Stimulated activated CD4-positive, alpha-beta T cell treated with anti-CD3 and anti-CD28 coated beads, TNF-alpha, amount 100 ng/mL, for 4 hours (primary cell): ENCODE measurements around the gene TMEM256.

Experiments
- DNase-seq, 3 experiments: peaks; one replicate each; pipeline ENCODE4 v3.0.0-alpha.2; 2020; ENCODE audit warnings: low read depth in 3 of 3

The TMEM256 gene

DNA sequence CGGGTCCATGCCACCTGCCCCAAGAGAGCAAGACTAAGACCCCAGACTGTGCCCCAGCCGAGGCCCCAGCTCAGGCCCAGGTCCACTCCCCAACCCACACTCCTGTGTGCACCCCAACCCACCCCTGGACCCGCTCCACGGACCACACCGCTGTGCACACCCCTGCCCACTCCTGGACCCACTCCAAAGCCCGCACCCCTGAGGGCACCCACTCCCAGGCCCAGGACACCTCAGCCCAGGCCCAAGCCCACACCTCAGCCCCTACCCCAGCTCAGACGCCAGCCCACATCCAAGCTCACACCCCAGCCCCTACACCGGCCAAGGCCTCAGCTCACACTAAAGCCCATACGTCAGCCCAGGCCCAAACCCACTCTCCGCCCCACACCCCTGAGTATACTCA is 25.8 kb upstream of the TMEM256 start:
- DNase-seq, result no peak

DNA sequence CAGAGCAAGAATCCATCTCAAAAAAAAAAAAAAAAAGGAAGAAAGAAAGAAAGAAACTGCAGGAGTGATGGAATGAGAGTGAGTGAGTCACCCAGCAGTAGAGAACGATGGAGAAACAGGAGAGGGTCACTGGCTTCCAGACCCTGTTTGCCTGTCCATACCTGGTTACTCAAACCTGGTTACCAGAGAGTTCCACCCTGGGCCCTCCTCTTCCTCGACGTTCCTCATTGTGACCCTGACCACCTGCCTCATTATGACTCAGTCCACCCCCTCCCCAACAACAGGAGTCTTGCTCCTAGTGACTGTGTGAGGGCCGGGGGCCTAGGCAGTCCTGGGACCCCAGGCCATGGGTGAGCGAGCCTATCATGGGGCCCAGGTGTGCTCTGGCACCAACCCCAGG is 24.7 kb upstream of the TMEM256 start, which contains the start of gene SPEM3:
Gene SPEM3 (plus strand): TSS at position 301 of the 400 bp plus-strand sequence. CDS start 46 bp downstream, at position 347.
- DNase-seq, result no peak

DNA sequence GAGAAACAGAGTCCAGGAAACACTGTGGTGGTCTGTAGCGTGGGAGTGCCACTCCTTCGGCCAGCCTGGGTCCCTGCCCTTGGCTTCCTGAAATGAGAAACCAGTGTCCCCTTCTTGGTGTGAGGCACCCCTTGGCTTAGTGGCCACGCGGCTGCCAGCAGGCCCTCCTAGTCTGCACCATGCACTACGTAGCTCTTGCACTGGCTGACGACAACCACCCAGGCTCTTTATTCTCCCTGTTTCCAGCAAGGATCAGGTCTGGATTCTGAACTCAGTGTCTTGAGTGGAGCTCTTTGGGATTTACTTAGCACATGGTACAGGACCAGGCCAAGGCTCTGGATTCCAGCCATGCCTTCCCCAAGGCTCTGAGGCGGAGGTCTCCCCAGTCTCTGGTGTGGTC is 23.7 kb upstream of the TMEM256 start:
- DNase-seq, result no peak

DNA sequence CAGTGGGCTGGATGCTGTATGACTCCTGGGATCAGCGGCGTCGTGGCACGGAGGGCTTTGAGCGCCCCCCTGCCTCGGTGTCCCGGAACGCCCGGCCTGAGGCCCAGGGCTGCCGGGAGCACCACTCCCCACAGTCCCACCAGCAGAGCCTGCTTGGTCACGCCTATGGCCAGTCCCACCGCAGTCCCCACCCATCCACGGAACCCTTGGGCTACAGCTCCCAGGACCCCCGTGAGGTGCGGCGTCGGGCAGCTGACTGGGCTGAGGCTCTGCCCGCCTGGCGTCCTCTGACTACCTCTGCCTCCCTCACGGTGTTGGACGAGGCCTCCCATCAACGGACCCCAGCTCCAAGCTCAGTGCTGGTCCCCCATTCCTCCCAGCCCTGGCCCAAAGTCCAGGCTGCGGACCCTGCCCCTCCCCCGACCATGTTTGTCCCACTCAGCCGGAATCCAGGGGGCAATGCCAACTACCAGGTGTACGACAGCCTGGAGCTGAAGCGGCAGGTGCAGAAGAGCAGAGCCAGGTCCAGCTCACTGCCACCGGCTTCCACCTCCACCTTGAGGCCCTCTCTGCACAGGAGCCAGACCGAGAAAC is 23.1 kb upstream of the TMEM256 start:
- no peak for DNase-seq

DNA sequence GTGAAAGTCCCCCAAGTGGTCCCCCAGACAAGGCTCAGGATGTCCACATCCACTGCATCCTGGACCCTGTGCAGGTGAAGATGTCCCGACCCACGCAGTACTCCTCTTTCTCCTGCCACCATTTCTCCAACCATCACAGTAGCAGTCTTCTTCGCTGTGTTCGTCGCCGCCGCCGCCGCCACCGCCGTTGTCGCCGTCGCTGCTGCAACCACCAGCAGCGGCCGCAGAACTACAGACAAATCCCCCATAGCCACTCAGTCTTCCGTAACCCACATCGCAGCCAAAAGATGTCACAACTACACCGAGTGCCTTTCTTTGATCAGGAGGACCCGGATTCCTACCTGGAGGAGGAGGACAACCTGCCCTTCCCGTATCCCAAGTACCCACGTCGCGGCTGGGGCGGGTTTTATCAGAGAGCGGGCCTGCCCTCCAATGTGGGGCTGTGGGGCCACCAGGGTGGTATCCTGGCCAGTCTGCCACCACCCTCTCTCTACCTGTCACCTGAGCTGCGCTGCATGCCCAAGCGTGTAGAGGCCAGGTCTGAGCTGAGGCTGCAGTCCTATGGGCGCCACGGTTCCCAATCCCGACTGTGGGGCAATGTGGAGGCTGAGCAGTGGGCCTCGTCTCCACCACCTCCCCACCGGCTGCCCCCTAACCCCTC is 22.4 kb upstream of the TMEM256 start:
- DNase-seq, result no peak

DNA sequence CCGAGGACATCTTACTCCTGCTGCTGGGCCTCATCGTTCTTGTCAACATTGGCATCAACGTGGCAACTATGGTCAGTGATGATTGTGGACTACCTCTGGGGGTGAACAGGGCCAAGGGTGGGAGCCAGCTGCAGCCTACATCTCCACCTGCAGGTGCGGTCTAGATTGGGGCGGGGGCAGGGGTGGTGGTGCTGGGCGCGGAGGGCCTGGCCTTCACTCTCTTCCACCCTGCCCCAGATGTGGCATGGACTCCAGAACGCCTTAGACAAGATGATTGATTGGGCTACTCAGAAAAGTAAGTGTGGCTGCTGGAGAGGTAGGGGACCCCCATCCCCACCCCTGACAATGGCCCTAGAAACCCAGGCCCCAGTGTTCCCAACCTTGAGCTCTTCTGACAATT is 21.9 kb upstream of the TMEM256 start:
- no peak for DNase-seq

DNA sequence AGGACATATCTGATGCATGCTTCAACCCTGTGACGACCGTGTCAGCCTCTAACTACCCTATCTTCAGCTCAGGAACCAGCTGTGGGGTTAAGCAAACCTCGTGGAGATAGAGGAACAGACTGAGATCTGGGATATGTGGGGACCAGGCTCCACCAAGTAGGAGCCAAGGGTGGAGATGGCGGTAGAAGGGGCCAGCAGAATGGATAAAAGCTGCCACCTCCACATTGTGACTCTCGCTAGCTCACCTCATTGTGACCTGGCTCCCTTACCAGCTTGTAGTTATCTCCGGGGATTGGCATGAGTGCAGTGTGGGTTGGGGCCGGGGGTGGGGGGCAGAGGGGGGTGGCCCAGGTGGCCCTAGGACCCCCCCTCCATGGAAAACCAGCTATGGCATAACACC is 21.4 kb upstream of the TMEM256 start, which contains the start of gene SPEM2:
Gene SPEM2 (plus strand): TSS at position 301 of the 400 bp plus-strand sequence. CDS start 73 bp downstream, at position 374.
- no peak for DNase-seq

DNA sequence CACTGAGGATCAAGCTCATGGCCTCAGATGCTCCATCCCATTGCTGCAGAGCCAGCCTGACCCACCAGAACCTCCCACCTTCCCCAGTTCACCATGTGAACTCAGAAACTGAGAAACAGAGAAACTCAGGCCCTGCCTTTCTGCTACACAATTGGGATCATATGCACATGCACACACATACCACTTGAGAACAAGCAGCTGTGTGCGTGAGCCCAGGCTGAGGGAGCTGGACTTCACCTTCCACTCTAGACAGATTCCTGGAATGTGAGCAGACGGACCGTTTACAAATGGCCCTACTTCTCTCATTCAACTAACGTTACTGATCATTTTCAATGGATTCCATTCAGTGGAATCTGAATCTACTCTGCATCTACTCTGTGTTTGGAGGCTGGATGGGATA is 19.8 kb upstream of the TMEM256 start:
- no peak for DNase-seq

DNA sequence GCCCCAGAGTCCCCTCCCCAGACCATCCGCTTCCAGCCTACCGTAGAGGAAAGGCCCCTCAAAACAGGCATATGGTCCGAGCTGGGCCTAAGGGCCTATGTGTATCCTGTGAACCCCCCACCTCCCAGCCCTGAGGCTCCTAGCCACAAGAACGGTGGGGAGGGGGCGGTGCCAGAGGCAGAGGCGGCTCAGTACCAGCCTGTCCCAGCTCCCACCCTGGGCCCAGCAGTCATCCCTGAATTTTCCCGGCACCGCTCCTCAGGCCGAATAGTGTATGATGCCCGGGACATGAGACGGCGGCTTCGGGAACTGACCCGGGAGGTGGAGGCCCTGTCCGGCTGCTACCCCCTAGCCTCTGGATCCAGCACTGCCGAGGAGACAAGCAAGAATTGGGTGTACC is 17.3 kb upstream of the TMEM256 start:
- DNase-seq, result no peak

DNA sequence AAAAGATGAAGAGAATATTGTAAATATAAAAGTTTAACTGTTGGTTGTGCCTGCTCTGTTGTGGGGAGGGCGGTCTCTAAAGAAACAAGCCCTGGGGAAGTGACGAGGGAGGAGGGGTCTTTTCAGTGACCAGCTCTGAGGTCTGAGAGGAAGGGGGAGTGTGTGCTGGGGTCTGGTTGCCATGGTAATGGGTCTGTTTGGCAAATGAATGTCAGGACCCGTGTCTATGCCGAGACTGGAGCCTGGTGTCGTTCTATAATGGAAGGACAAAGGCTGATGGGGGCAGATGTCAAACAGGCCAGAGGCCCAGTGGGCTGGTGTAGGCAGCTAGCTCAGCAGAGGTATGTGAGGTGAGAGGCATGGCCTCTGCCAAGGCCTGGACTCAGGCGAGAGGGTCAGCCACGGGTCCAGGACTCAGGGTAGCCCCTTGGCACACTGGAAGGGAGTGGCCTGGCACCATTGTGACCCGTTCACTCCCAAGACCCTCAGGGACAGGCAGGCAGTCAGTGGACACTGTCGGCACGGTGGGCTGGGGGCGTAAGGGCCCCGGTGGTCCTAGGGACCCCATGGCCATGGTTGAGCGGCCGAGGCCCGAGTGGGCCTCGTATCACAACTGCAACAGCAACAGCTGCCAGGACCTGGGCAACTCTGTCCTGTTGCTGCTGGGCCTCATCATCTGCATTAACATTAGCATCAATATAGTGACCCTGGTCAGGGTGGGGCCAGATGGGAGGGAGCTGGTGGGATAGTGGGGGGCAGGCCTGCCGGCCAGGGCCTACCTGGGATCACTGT is 16.1 kb upstream of the TMEM256 start, which contains the start of gene SPEM1:
Gene SPEM1 (plus strand): TSS at position 506 of the 792 bp plus-strand sequence. CDS start 61 bp downstream, at position 567.
- no peak for DNase-seq

DNA sequence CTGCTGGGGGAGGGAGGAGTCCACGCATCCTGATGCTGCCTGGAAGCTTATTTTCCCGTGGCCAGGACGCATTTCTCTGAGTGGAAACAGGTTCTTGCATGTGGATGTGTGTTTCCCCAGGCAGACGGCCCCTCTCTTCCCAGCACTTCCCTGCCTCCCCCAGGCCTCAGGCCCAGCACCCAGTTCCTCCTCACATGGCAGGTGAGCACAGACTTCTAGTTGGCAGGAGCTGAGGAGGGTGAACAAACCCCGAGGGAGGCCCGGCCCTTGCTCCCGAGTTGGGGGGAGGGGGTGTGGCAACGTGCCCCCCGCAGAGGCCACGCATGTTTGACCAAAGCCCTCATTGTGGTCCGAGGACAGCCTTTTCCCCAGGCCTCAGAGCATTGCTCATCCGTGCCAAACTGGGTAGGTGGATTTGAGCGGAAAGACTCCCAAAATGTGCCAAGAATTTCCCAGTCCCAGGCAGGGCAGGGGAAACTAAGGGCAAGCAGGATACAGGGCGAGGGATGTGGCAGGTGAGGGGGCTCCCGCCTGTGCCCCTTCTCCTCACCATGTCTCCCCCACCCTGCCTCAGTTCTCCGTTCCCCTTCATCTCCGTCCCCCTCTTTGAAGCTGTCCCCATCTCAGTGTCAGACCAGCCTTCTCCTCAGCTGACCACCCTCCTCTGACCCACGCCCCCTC is 14.7 kb upstream of the TMEM256 start:
- DNase-seq, result no peak

DNA sequence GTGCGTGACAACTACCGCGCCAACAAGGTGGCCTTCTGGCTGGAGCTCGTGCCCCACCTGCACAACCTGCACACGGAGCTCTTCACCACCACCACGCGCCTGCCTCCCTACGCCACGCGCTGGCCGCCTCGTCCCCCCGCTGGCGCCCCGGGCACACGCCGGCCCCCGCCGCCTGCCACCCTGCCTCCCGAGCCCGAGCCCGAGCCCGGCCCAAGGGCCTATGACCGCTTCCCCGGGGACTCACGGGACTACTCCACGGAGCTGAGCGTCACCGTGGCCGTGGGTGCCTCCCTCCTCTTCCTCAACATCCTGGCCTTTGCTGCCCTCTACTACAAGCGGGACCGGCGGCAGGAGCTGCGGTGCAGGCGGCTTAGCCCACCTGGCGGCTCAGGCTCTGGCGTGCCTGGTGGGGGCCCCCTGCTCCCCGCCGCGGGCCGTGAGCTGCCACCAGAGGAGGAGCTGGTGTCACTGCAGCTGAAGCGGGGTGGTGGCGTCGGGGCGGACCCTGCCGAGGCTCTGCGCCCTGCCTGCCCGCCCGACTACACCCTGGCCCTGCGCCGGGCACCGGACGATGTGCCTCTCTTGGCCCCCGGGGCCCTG is 13.3 kb upstream of the TMEM256 start:
- DNase-seq, result no peak

DNA sequence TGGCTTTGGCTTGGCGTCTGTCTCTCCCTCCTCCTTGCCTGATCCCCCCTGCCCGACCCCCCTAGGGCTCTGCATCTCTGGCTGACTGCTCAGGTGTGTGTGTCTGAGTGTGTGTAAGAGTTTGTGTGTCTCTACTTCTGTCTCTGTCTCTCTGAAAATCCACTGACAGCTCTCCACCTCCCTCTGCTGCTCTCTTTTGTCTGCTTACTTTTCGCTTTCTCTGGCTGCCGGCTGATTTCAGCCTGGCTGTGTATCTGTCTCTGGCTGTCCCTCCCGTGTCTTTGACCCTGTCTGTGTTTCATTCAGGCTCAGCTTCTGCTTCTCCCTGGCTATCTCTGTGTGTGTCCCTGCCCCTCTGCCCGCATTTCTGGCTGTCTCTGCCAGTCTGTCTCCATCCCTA is 12.4 kb upstream of the TMEM256 start:
- DNase-seq, result no peak

DNA sequence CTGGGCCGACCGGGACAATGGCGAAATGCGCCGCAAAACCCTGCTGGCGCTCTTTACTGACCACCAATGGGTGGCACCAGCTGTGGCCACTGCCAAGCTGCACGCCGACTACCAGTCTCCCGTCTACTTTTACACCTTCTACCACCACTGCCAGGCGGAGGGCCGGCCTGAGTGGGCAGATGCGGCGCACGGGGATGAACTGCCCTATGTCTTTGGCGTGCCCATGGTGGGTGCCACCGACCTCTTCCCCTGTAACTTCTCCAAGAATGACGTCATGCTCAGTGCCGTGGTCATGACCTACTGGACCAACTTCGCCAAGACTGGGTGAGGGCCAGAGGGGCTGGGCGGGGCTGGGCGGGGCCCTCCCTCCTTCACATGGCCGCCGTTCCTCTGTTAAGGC is 11.9 kb upstream of the TMEM256 start:
- DNase-seq, result no peak

DNA sequence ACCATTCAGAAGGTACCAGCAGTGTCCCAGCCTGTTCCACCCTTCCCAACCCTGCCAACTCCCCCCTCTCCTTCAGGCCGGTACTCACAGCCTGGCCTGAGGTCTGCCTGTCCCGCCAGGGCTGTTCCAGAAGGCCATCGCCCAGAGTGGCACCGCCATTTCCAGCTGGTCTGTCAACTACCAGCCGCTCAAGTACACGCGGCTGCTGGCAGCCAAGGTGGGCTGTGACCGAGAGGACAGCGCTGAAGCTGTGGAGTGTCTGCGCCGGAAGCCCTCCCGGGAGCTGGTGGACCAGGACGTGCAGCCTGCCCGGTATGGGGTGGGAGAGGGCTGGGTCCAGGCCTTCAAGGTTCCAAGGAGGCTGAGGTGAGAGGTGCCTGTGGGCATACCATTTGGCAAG is 10.9 kb upstream of the TMEM256 start:
- DNase-seq, result no peak

DNA sequence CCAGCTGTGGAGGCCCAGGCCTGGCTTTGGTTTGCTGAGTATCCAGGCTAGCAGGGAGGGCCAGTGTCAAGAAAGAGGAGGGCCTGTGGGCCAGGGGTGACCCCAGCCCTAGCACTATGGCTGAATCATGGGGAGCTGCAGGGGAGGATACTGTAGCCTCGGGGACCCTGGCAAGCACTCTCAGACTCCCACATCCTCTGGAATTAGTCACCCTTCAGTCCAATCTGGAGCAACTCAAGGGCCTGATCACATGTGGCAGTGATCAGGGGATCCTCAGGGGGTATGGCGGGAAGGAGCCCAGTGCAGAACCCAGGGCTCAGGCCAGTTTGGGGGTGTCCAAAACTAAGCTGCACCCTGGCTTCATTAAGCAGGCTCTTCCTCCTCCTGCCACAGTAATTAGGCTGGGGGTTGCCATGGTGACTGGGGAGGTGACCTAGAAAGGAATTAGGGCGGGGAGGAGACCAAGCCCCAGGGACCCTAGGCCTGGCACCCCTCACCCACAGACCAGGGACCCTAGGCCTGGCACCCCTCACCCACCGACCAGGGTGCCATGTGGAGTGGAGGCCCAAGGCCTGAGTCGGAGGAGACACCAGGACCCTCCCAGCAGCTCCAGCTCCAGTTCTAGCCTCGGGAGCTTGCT is 9.6 kb upstream of the TMEM256 start:
- DNase-seq, result no peak

DNA sequence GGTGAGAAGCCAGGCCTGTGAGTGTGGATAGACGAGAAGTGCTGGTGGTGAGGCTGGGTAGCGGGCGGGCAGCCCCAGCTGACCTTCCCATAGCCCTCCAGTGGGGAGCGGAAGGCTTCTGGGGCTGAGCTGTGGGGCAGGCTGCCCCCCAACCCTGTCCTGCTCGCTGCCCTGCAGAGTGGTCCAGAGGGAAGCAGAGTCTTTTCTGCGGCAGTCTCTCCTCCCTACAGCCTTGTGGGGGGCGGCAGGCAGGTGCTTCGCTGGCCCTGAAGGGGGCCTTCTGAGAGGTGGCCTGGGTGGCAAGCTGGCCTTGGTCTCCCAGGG is 7.5 kb upstream of the TMEM256 start:
- DNase-seq, result no peak

DNA sequence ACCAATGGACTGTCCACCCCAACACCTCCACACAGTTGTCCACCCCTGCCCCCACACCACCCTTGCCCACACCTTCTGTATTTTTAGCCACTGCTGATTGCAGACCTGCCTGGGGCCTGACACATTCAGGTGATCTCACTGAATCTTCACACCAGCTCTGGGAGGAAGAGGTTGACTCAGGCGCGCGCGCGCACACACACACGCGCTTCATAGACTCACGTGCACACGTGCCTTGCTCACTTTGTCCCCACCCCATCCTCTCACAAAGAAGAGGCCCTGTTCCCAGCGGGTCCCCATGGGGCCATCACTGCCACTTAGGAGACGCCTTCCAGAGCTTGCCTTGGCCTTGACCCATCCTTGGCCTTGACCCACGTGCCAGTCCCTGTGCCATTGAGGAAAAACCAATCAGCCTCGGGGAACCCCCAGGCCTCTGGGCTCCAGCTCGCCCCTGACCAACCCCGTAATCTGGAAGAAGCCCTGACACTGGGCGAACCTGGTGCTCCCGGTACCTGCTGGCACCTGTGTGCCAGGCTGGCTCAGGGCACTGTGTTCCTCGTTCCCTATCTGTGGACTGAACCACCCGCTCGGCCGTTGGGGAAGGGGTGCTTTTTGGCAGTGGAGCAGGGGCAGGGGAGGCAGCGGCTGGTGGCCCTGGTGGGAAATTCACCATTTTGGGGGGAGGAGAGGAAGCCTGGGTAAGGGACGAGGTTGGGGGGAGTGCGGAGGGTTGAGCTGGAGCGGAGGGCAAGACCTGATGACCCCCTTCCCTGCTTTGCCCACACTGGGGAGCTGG is 6.9 kb upstream of the TMEM256 start:
- no peak for DNase-seq

DNA sequence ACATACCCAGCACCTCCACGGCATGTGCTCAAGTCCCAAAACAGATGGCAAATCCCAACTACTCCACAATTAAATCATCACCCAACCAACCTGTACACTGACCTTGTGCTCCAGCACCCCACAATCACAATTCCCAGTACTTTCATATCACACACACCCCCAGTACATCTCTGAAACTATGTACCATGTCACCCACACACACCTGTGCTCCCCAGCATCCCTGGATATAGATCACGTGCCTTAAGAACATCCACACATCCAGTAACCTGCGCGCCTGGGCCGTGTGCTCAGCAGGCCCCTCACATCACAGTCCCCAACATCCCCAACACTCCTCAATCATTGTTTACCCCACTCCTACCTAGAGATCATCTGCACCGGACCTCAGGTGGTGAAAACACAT is 5.8 kb upstream of the TMEM256 start:
- no peak for DNase-seq

DNA sequence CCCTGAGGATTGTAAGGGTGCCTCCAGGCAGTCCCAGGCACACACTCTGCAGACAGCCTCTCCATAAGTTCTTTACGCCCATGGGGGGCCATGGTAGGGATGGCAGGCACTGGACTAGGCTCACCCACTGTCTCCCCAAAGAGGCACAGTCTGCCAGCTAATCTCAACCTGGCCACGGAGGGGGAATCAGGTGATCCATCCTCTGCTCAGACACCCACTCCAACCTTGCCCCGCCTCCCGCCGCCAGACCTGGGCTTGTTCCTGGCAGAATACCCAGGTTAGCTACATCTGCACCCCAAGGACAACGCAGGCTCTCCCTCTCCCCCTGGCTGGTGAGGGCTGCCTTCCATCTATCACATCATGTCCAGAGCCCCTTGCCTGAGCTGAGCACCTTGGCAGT is 5.0 kb upstream of the TMEM256 start:
- DNase-seq, result no peak
